Neural cell (in vitro differentiated cells): Measurements from ENCODE around the gene ECEL1. TPM values are rescaled to one million over a fixed set of nuclear protein-coding genes. Genes with fewer than 3 reads are reported as not detected.

Source experiments
- H2AFZ ChIP-seq: fragments of 200-600, 300-800 bp; sonication (generic), shearing (Covaris generic); 2 replicates; pipeline ENCODE4 v1.6.0; 2014; ENCODE audit warnings: low read depth, mild to moderate bottlenecking, antibody characterized with exemption, low read length, moderate library complexity
- H3F3A ChIP-seq: fragments of 200-600 bp; shearing (Covaris generic); 2 replicates; pipeline ENCODE4 v1.6.1; 2016; ENCODE audit warnings: mild to moderate bottlenecking, moderate library complexity, mixed read lengths, antibody characterized with exemption, low read length; ENCODE audit not compliant: insufficient read depth, poor library complexity, severe bottlenecking
- H3K27ac ChIP-seq: fragments of 200-600, 300-800 bp; sonication (generic), shearing (Covaris generic); 2 replicates; pipeline ENCODE4 v1.5.1; 2014; ENCODE audit warnings: mild to moderate bottlenecking, low read length, moderate library complexity
- H3K27me3 ChIP-seq: fragments of 300-800, 200-600 bp; sonication (generic), shearing (Covaris generic); 2 replicates; pipeline ENCODE4 v1.6.0; 2014; ENCODE audit warnings: mild to moderate bottlenecking, low read depth, low read length, moderate library complexity; ENCODE audit not compliant: insufficient read depth
- H3K36me3 ChIP-seq: fragments of 300-800, 200-600 bp; sonication (generic), shearing (Covaris generic); 2 replicates; pipeline ENCODE4 v1.5.1; 2014; ENCODE audit warnings: mild to moderate bottlenecking, antibody characterized with exemption, low read length, moderate library complexity; ENCODE audit not compliant: insufficient read depth
- H3K4me2 ChIP-seq: fragments of 300-800, 200-600 bp; sonication (generic), shearing (Covaris generic); 2 replicates; pipeline ENCODE4 v1.6.0; 2014; ENCODE audit warnings: mild to moderate bottlenecking, low read length
- H3K4me3 ChIP-seq: fragments of 300-800, 200-600 bp; sonication (generic), shearing (Covaris generic); 2 replicates; pipeline ENCODE4 v1.5.1; 2014; ENCODE audit warnings: mild to moderate bottlenecking, low read length, moderate library complexity
- H3K79me2 ChIP-seq: fragments of 200-600 bp; shearing (Covaris generic); replicated peaks from 2 replicates; pipeline ENCODE4 v1.6.0; 2014; ENCODE audit warnings: mild to moderate bottlenecking, low read length, moderate library complexity; ENCODE audit not compliant: insufficient read depth
- H3K9ac ChIP-seq: fragments of 300-800, 200-600 bp; sonication (generic), shearing (Covaris generic); 2 replicates; pipeline ENCODE4 v1.6.1; 2016; ENCODE audit warnings: mild to moderate bottlenecking, low read length, mixed read lengths
- H3K9me2 ChIP-seq: fragments of 200-600 bp; shearing (Covaris generic); 2 replicates; pipeline ENCODE4 v1.6.1; 2016; ENCODE audit warnings: mild to moderate bottlenecking, low read length, mixed read lengths; ENCODE audit not compliant: insufficient read depth
- H3K9me3 ChIP-seq: fragments of 200-600, 300-800 bp; sonication (generic), shearing (Covaris generic); 2 replicates; pipeline ENCODE4 v1.6.1; 2016; ENCODE audit warnings: mild to moderate bottlenecking, mixed run types, low read length, moderate library complexity, mixed read lengths
- H4K20me1 ChIP-seq: fragments of 200-600 bp; shearing (Covaris generic); 2 replicates; pipeline ENCODE4 v1.6.1; 2016; ENCODE audit warnings: mild to moderate bottlenecking, mixed run types; ENCODE audit not compliant: insufficient read depth
- EP300 ChIP-seq: fragments of 450-650 bp; conservative IDR thresholded peaks from 2 replicates; pipeline ENCODE4 v1.6.1; 2014; ENCODE audit warnings: antibody characterized with exemption, mild to moderate bottlenecking, moderate library complexity; ENCODE audit not compliant: poor library complexity, severe bottlenecking
- EZH2 ChIP-seq: fragments of 200-600, 300-800 bp; shearing (Covaris generic), sonication (generic); IDR thresholded peaks from 2 replicates; pipeline ENCODE4 v1.6.1; 2014; ENCODE audit warnings: antibody characterized with exemption, low read length, borderline replicate concordance, mild to moderate bottlenecking; ENCODE audit not compliant: insufficient read depth, poor library complexity, severe bottlenecking
- MXI1 ChIP-seq: fragments of 450-650 bp; conservative IDR thresholded peaks from 2 replicates; pipeline ENCODE4 v1.6.1; 2014; ENCODE audit warnings: antibody characterized with exemption, mild to moderate bottlenecking; ENCODE audit not compliant: poor library complexity, severe bottlenecking
- POLR2AphosphoS5 ChIP-seq: IDR thresholded peaks from 2 replicates; pipeline ENCODE4 v1.6.1; 2012
- RAD21 ChIP-seq: fragments of 450-650 bp; conservative IDR thresholded peaks from 2 replicates; pipeline ENCODE4 v1.6.1; 2014; ENCODE audit warnings: antibody characterized with exemption, mild to moderate bottlenecking, moderate library complexity
- SMC3 ChIP-seq: fragments of 450-650 bp; conservative IDR thresholded peaks from 2 replicates; pipeline ENCODE4 v1.6.1; 2014; ENCODE audit warnings: antibody characterized with exemption, mild to moderate bottlenecking, moderate library complexity; ENCODE audit not compliant: poor library complexity
- TAF1 ChIP-seq: IDR thresholded peaks from 2 replicates; pipeline ENCODE4 v1.6.1; 2012; ENCODE audit warnings: low read depth
- polyA plus RNA-seq: library from polyadenylated mRNA; depleted of rRNA; stranded (reverse); fragments of >200 nt; gene quantifications from 2 replicates; pipeline ENCODE4 v1.2.3, GENCODE V29; 2014
- TF ChIP-seq, protein P1 (sequence below): IDR thresholded peaks from 2 replicates; pipeline ENCODE4 v1.6.1; 2012; ENCODE audit warnings: borderline replicate concordance
- TF ChIP-seq, protein P2 (sequence below): fragments of 450-650 bp; IDR thresholded peaks from 2 replicates; pipeline ENCODE4 v1.5.1; 2014; ENCODE audit warnings: antibody characterized with exemption, mild to moderate bottlenecking, moderate library complexity; ENCODE audit not compliant: poor library complexity, severe bottlenecking

The ECEL1 gene
- polyA plus RNA-seq, 1 donor from 2014 or later = 60.9 TPM

DNA sequence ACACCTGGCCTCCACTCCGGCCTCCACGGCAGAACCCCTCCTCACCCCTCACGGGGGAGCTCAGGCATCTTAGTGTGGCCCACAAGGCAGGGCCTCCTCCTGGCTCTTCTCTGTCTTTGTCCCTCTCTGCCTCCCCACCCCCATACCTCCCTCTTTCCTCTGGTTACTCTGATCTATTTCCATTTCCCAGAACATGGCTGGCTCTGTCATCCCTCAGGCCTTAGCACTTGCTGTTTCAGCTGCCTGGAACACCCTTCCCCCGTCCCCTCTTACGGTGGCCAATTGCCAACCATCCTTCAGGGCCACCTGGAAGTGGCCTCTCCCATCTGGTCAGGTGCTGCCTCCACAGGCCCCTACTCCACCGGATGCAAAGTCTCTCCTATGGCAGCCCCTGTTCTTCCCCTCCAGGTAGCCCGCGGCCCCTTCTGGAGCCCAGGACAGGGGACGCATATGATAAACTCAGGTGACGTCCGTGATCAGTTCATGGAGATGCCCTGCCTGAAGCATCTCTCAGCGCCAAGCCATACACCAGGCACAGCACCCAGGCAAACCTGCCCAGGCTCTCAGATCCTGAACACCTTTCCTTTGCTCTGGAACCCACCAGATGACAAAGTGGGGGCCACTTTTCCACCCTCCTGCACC is 3.6 kb upstream of the ECEL1 start:
- Histone ChIP-seq H3K4me3 (no peak overlapping the region), H2AFZ (no peak overlapping the region), H3K9me2 (no peaks in the 10 kb centered on the region), H3F3A (no peaks in the 10 kb centered on the region), H3K27me3 (peaks cover 23% of the 10 kb centered on the region), H3K79me2 (no peaks in the 10 kb centered on the region), H3K4me2 (no peak overlapping the region), H4K20me1 (no peaks in the 10 kb centered on the region), H3K9me3 (no peaks in the 10 kb centered on the region), H3K27ac (no peak overlapping the region), H3K9ac (no peak overlapping the region), H3K36me3 (no peaks in the 10 kb centered on the region)
- TF ChIP-seq RAD21 (no peak), EP300 (no peak), TAF1 (no peak), EZH2 (no peak), MXI1 (no peak), POLR2AphosphoS5 (no peak), SMC3 (no peak)
- TF ChIP-seq, protein P1, sequence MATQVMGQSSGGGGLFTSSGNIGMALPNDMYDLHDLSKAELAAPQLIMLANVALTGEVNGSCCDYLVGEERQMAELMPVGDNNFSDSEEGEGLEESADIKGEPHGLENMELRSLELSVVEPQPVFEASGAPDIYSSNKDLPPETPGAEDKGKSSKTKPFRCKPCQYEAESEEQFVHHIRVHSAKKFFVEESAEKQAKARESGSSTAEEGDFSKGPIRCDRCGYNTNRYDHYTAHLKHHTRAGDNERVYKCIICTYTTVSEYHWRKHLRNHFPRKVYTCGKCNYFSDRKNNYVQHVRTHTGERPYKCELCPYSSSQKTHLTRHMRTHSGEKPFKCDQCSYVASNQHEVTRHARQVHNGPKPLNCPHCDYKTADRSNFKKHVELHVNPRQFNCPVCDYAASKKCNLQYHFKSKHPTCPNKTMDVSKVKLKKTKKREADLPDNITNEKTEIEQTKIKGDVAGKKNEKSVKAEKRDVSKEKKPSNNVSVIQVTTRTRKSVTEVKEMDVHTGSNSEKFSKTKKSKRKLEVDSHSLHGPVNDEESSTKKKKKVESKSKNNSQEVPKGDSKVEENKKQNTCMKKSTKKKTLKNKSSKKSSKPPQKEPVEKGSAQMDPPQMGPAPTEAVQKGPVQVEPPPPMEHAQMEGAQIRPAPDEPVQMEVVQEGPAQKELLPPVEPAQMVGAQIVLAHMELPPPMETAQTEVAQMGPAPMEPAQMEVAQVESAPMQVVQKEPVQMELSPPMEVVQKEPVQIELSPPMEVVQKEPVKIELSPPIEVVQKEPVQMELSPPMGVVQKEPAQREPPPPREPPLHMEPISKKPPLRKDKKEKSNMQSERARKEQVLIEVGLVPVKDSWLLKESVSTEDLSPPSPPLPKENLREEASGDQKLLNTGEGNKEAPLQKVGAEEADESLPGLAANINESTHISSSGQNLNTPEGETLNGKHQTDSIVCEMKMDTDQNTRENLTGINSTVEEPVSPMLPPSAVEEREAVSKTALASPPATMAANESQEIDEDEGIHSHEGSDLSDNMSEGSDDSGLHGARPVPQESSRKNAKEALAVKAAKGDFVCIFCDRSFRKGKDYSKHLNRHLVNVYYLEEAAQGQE = no peak
- TF ChIP-seq, protein P2, sequence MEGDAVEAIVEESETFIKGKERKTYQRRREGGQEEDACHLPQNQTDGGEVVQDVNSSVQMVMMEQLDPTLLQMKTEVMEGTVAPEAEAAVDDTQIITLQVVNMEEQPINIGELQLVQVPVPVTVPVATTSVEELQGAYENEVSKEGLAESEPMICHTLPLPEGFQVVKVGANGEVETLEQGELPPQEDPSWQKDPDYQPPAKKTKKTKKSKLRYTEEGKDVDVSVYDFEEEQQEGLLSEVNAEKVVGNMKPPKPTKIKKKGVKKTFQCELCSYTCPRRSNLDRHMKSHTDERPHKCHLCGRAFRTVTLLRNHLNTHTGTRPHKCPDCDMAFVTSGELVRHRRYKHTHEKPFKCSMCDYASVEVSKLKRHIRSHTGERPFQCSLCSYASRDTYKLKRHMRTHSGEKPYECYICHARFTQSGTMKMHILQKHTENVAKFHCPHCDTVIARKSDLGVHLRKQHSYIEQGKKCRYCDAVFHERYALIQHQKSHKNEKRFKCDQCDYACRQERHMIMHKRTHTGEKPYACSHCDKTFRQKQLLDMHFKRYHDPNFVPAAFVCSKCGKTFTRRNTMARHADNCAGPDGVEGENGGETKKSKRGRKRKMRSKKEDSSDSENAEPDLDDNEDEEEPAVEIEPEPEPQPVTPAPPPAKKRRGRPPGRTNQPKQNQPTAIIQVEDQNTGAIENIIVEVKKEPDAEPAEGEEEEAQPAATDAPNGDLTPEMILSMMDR = no peak

DNA sequence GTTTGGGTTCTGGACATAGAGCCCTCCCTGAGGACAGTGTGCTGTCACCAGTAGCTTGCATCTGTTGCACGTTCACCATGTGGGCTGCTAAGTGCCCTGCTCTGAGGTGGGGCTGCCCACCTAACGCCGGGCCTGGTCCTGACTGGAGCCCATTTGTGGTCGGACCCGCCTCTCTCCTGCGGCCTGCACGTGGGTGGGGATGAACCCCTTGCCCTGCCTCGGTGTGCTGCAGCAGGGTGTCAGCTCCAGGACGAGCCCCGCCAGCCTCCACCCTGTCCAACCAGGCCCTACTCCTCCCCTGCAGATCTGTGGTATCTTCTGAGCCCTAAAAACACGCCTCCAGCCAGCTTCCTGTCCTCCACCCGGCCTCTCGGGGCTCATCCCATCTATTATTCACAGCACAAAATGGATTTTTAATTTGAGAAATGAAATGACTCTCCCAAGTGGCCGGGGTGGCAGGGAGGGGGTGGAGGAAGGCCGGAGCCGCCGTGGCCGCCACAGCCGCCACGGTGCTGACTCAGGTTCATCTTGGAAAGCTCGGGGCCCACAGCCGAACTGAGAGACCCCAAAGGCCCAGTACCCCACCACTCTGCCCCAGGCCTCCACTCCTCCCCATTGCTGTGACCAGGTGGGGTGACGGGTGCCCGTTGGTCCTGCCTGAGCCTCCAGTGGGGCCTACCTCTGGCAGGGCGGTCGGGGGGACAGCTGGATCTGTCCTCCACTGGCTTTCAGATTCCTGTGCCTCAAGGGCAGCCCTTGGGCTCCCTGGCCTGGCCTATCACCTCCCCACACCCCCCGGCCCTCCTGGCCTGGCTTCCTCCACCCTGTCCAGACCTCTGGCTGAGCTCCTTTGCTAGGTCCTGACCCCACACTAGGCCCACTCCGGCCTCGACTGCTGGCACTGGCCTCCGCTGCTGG is 2.8 kb upstream of the ECEL1 start:
- H3K9me2 ChIP-seq = no peaks in the 10 kb centered on the region
- no peaks in the 10 kb centered on the region for H3K36me3 ChIP-seq
- no peak overlapping the region for H3K4me2 ChIP-seq
- peaks cover 31% of the 10 kb centered on the region for H3K27me3 ChIP-seq
- TF ChIP-seq TAF1 (no peak), EP300 (no peak), RAD21 (no peak), EZH2 (no peak), POLR2AphosphoS5 (no peak), MXI1 (no peak), SMC3 (no peak)
- TF ChIP-seq, protein P2 = no peak
- TF ChIP-seq, protein P1 = no peak
- no peaks in the 10 kb centered on the region for H3K79me2 ChIP-seq
- no peaks in the 10 kb centered on the region for H4K20me1 ChIP-seq
- no peak overlapping the region for H3K9ac ChIP-seq
- H3K9me3 ChIP-seq = no peaks in the 10 kb centered on the region
- H2AFZ ChIP-seq = no peak overlapping the region
- H3K27ac ChIP-seq = no peak overlapping the region
- no peaks in the 10 kb centered on the region for H3F3A ChIP-seq
- no peak overlapping the region for H3K4me3 ChIP-seq
